ENCODE measurements around the gene ELMO1.

- TF ChIP-seq, protein P1, sequence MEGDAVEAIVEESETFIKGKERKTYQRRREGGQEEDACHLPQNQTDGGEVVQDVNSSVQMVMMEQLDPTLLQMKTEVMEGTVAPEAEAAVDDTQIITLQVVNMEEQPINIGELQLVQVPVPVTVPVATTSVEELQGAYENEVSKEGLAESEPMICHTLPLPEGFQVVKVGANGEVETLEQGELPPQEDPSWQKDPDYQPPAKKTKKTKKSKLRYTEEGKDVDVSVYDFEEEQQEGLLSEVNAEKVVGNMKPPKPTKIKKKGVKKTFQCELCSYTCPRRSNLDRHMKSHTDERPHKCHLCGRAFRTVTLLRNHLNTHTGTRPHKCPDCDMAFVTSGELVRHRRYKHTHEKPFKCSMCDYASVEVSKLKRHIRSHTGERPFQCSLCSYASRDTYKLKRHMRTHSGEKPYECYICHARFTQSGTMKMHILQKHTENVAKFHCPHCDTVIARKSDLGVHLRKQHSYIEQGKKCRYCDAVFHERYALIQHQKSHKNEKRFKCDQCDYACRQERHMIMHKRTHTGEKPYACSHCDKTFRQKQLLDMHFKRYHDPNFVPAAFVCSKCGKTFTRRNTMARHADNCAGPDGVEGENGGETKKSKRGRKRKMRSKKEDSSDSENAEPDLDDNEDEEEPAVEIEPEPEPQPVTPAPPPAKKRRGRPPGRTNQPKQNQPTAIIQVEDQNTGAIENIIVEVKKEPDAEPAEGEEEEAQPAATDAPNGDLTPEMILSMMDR (IDR thresholded peaks at IDR 0.05) = no peak
- no peak for TF ChIP-seq ZFX (IDR thresholded peaks at IDR 0.05; ENCODE audit: borderline replicate concordance)
Observed at GRCh38 chr7:37033141-37033540, 415.5 kb downstream of the ELMO1 start.

Measured in 22Rv1 (cell line).